Testis (tissue), 3 donors: ENCODE measurements around the gene RHOU. TPM values are rescaled to one million over a fixed set of nuclear protein-coding genes. Genes with fewer than 3 reads are reported as not detected.

Source experiments
- DNase-seq: peaks from one replicate; pipeline ENCODE4 v3.0.0-alpha.2; 2019
- H3K27ac ChIP-seq, 2 donors: fragments of 200-600 bp; sonication (generic); one replicate each; pipeline ENCODE4 v1.5.1; 2019
- H3K27me3 ChIP-seq: fragments of 200-600 bp; sonication (generic); one replicate; pipeline ENCODE4 v1.5.1; 2019
- H3K36me3 ChIP-seq: fragments of 200-600 bp; sonication (generic); one replicate; pipeline ENCODE4 v1.5.1; 2017; ENCODE audit warnings: low read depth; ENCODE audit errors: missing control alignments
- H3K4me1 ChIP-seq: fragments of 200-600 bp; sonication (generic); one replicate; pipeline ENCODE4 v1.5.1; 2019
- H3K4me3 ChIP-seq, 2 donors: fragments of 200-600 bp; sonication (generic); one replicate each; pipeline ENCODE4 v1.5.1; 2017 to 2019
- H3K9me3 ChIP-seq: fragments of 200-600 bp; sonication (generic); one replicate; pipeline ENCODE4 v1.5.1; 2017
- CTCF ChIP-seq, 3 experiments: fragments of 450-650 bp in 2 of 3; fragments of 200-600 bp in 1 of 3; sonication (generic) in 1 of 3; IDR thresholded peaks; one replicate each; pipeline ENCODE4 v1.5.1; 2016 to 2019; ENCODE audit warnings: antibody characterized with exemption in 3 of 3, mild to moderate bottlenecking in 2 of 3, moderate library complexity in 1 of 3
- POLR2A ChIP-seq: fragments of 450-650 bp; IDR thresholded peaks from one replicate; pipeline ENCODE4 v1.6.1; 2017; ENCODE audit warnings: antibody characterized with exemption, mild to moderate bottlenecking, moderate library complexity
- WGBS, 2 donors: methylation state at CpG; one replicate each; pipeline ENCODE4 v1.1.5; 2018; 5-methylcytosine and 5-hydroxymethylcytosine counted together
- intact Hi-C: fragments of 100-400 bp; cut with DNase I; formaldehyde crosslinking; loops from one replicate; pipeline ENCODE4 v1.15.1; 2023; ENCODE audit warnings: low total_unique reads
- polyA plus RNA-seq: library from polyadenylated mRNA; stranded (reverse); fragments of 350-450 nt; fragmentation: Illumina TruSeq; extraction: RNeasy Lipid Tissue Mini Kit (QIAGEN cat#74804); gene quantifications from one replicate; pipeline ENCODE4 v1.2.3, GENCODE V29; 2014; ENCODE audit warnings: low read depth, low replicate concordance; ENCODE audit not compliant: insufficient read depth
- total RNA-seq, 2 donors: library from RNA; depleted of rRNA; stranded (reverse); fragments of >200 nt; gene quantifications; one replicate each; pipeline ENCODE4 v1.2.3, GENCODE V29; 2016

The RHOU gene
- total and polyA plus RNA-seq, 3 donors from 2014 or later, result 31.0 to 33.6 (median 32.6) TPM

GRCh38 chr1:228784181-228784580 lies 48.9 kb downstream of the RHOU start:
- intact Hi-C loops, result no loop called here
- WGBS, 2 donors, result 87 to 96% methylated on average over 3 of the region's 3 CpGs
- DNase-seq, result no peak
- Histone ChIP-seq H3K4me3 (no peak overlapping the region), H3K27me3 (no peaks in the 10 kb centered on the region), H3K36me3 (no peaks in the 10 kb centered on the region), H3K27ac (no peak overlapping the region), H3K4me1 (no peaks in the 10 kb centered on the region), H3K9me3 (no peaks in the 10 kb centered on the region)
- TF ChIP-seq CTCF (IDR thresholded peaks at IDR 0.05), result no peak
- TF ChIP-seq POLR2A, result no peak

GRCh38 chr1:228785366-228786330 lies 50.4 kb downstream of the RHOU start:
- WGBS, 2 donors, result 82 to 83% methylated on average over 14 to 15 of the region's 15 CpGs
- no peak for DNase-seq
- H3K9me3 ChIP-seq, result no peaks in the 10 kb centered on the region
- TF ChIP-seq CTCF (IDR thresholded peaks at IDR 0.05) (no peak), POLR2A (no peak)
- intact Hi-C loops, result no loop called here
- H3K27me3 ChIP-seq, result no peaks in the 10 kb centered on the region
- H3K4me1 ChIP-seq, result no peaks in the 10 kb centered on the region
- no peak overlapping the region for H3K27ac ChIP-seq
- H3K36me3 ChIP-seq, result no peaks in the 10 kb centered on the region
- no peak overlapping the region for H3K4me3 ChIP-seq

GRCh38 chr1:228786361-228787129 lies 51.3 kb downstream of the RHOU start:
- intact Hi-C loops, result no loop called here
- WGBS, 2 donors, result 90% methylated on average over 4 of the region's 4 CpGs
- Histone ChIP-seq H3K4me3 (no peak overlapping the region), H3K9me3 (no peaks in the 10 kb centered on the region), H3K27me3 (no peaks in the 10 kb centered on the region), H3K27ac (no peak overlapping the region), H3K4me1 (no peaks in the 10 kb centered on the region), H3K36me3 (no peaks in the 10 kb centered on the region)
- TF ChIP-seq POLR2A (no peak), CTCF (IDR thresholded peaks at IDR 0.05) (no peak)
- DNase-seq, result no peak

GRCh38 chr1:228791791-228792190 lies 56.5 kb downstream of the RHOU start:
- Histone ChIP-seq H3K9me3 (no peaks in the 10 kb centered on the region), H3K4me1 (no peaks in the 10 kb centered on the region), H3K27ac (no peak overlapping the region), H3K27me3 (no peaks in the 10 kb centered on the region), H3K4me3 (no peak overlapping the region), H3K36me3 (no peaks in the 10 kb centered on the region)
- TF ChIP-seq CTCF (IDR thresholded peaks at IDR 0.05), result no peak
- no peak for DNase-seq
- 93 to 95% methylated on average over 3 of the region's 3 CpGs for WGBS, 2 donors
- intact Hi-C loops, result no loop called here
